K562 (cell line): ENCODE data around the gene TCF7. TPM values are rescaled to one million over a fixed set of nuclear protein-coding genes. Genes with fewer than 3 reads are reported as not detected.

Experiments used
- ATF7 ChIP-seq: fragments of 450-650 bp; IDR thresholded peaks from 2 replicates; pipeline ENCODE4 v1.7.1; 2014; ENCODE audit warnings: mild to moderate bottlenecking, moderate library complexity
- CBX8 ChIP-seq: fragments of 200-600 bp; sonication (generic); IDR thresholded peaks from 2 replicates; pipeline ENCODE4 v1.6.1; 2012; ENCODE audit warnings: borderline replicate concordance, mixed run types, low read depth, mild to moderate bottlenecking, moderate library complexity, mixed read lengths, low read length, control low read depth, inconsistent platforms; ENCODE audit not compliant: poor library complexity, severe bottlenecking; ENCODE audit errors: extremely low read depth
- CCAR2 ChIP-seq: fragments of 200-400 bp; formaldehyde crosslinking; IDR thresholded peaks from 2 replicates; pipeline ENCODE4 v1.6.1; 2017; ENCODE audit warnings: mild to moderate bottlenecking, low read depth, low read length
- ETV6 ChIP-seq, 3 experiments: fragments of 150-350 bp in 1 of 3; sonication (generic) in 1 of 3; formaldehyde crosslinking in 1 of 3; IDR thresholded peaks; 2 replicates each; pipeline versions ENCODE4 v1.6.1 to v1.8.0; 2014 to 2022; ENCODE audit warnings: borderline replicate concordance in 2 of 3, low read depth in 2 of 3, antibody characterized with exemption in 1 of 3, low read length in 1 of 3, mild to moderate bottlenecking in 1 of 3, missing genetic modification reagents in 1 of 3
- HLTF ChIP-seq: fragments of 450-650 bp; IDR thresholded peaks from 2 replicates; pipeline ENCODE4 v1.6.1; 2016
- HNRNPUL1 ChIP-seq: fragments of 200-400 bp; formaldehyde crosslinking; IDR thresholded peaks from 2 replicates; pipeline ENCODE4 v1.6.1; 2017; ENCODE audit warnings: low read length
- MAFF ChIP-seq: IDR thresholded peaks from 2 replicates; pipeline ENCODE4 v1.6.1; 2012; ENCODE audit warnings: low read length, improper control_type of control experiment
- MAZ ChIP-seq, 2 experiments: fragments of 450-650 bp in 1 of 2; sonication (generic) in 1 of 2; formaldehyde crosslinking; IDR thresholded peaks in 1 of 2; conservative IDR thresholded peaks in 1 of 2; 2 replicates each; pipeline versions ENCODE4 v1.4.0 to v1.5.0; 2020; ENCODE audit warnings: mild to moderate bottlenecking in 1 of 2, missing genetic modification reagents in 1 of 2
- MEIS2 ChIP-seq: fragments of 450-650 bp; IDR thresholded peaks from 2 replicates; pipeline ENCODE4 v1.6.1; 2014; ENCODE audit warnings: mild to moderate bottlenecking; ENCODE audit not compliant: partially characterized antibody
- NBN ChIP-seq: fragments of 450-650 bp; IDR thresholded peaks from 2 replicates; pipeline ENCODE4 v1.6.1; 2016; ENCODE audit warnings: low read depth, mild to moderate bottlenecking
- NFE2 ChIP-seq: IDR thresholded peaks from 2 replicates; pipeline ENCODE4 v1.6.1; 2014; ENCODE audit warnings: antibody characterized with exemption, low read depth
- POLR2G ChIP-seq: fragments of 200-400 bp; formaldehyde crosslinking; IDR thresholded peaks from 2 replicates; pipeline ENCODE4 v1.6.1; 2017; ENCODE audit warnings: low read depth, mild to moderate bottlenecking, antibody characterized with exemption, low read length, moderate library complexity
- RBFOX2 ChIP-seq: fragments of 200-400 bp; formaldehyde crosslinking; IDR thresholded peaks from 2 replicates; pipeline ENCODE4 v1.6.1; 2017; ENCODE audit warnings: low read depth, mild to moderate bottlenecking, low read length, moderate library complexity
- RBM14 ChIP-seq: fragments of 200-400 bp; formaldehyde crosslinking; IDR thresholded peaks from 2 replicates; pipeline ENCODE4 v1.6.1; 2018; ENCODE audit warnings: low read depth, mild to moderate bottlenecking, low read length, moderate library complexity, borderline replicate concordance; ENCODE audit not compliant: insufficient read depth
- STAT5A ChIP-seq: IDR thresholded peaks from 2 replicates; pipeline ENCODE4 v1.6.1; 2012; ENCODE audit warnings: low read length, inconsistent platforms, borderline replicate concordance
- ZBED1 ChIP-seq: IDR thresholded peaks from 2 replicates; pipeline ENCODE4 v1.6.1; 2014
- ZNF354B ChIP-seq: fragments of 250-450 bp; sonication (Bioruptor Pico); IDR thresholded peaks from 2 replicates; pipeline ENCODE4 v1.4.0; 2020
- ZNF551 ChIP-seq: fragments of 250-450 bp; sonication (Bioruptor Pico); IDR thresholded peaks from 2 replicates; pipeline ENCODE4 v1.5.0; 2021; ENCODE audit warnings: mild to moderate bottlenecking, moderate library complexity
- ZNF583 ChIP-seq: fragments of 250-450 bp; sonication (Bioruptor Pico); IDR thresholded peaks from 2 replicates; pipeline ENCODE4 v1.4.0; 2020
- polyA plus RNA-seq, 8 experiments: library from polyadenylated mRNA; depleted of rRNA in 4 of 8; stranded (reverse) in 5 of 8; unstranded in 3 of 8; fragments of >200 nt; fragmentation: Nextera tagmentation in 2 of 8; fragmentation: Illumina TruSeq in 1 of 8; extraction: Ambion mirVana in 2 of 8; extraction: Trizol in 1 of 8; gene quantifications; 2 replicates each; pipeline versions ENCODE4 v1.2.1 to v1.2.3, GENCODE V29; 2011 to 2014; ENCODE audit warnings: inconsistent platforms in 1 of 8, missing spikeins in 1 of 8
- total RNA-seq, 7 experiments: library from RNA; depleted of rRNA in 6 of 7; stranded (reverse); fragments of >200 nt in 6 of 7; fragmentation: Illumina TruSeq in 2 of 7; extraction: Trizol in 2 of 7; gene quantifications; 2 replicates each; pipeline versions ENCODE4 v1.2.1 to v1.2.3, GENCODE V29; 2011 to 2021; ENCODE audit warnings: low replicate concordance in 1 of 7
- TF ChIP-seq, protein P1 (sequence below): IDR thresholded peaks from 2 replicates; pipeline ENCODE4 v1.6.1; 2016; ENCODE audit warnings: missing genetic modification characterization, missing compliant biosample characterization
- TF ChIP-seq, protein P2 (sequence below): IDR thresholded peaks from 2 replicates; pipeline ENCODE4 v1.6.1; 2012; ENCODE audit warnings: low read depth, low read length, improper control_type of control experiment, borderline replicate concordance
- TF ChIP-seq, protein P3 (sequence below): sonication (generic); formaldehyde crosslinking; IDR thresholded peaks from 2 replicates; pipeline ENCODE4 v1.8.1; 2023; ENCODE audit warnings: mild to moderate bottlenecking, missing genetic modification reagents

Gene TCF7
- total and polyA plus RNA-seq, 9 of the 15 experiments (the other 6 are each of a cell fraction or from before 2014, with no cell fraction given) = 1.6 to 14.9 (median 4.2) TPM

DNA sequence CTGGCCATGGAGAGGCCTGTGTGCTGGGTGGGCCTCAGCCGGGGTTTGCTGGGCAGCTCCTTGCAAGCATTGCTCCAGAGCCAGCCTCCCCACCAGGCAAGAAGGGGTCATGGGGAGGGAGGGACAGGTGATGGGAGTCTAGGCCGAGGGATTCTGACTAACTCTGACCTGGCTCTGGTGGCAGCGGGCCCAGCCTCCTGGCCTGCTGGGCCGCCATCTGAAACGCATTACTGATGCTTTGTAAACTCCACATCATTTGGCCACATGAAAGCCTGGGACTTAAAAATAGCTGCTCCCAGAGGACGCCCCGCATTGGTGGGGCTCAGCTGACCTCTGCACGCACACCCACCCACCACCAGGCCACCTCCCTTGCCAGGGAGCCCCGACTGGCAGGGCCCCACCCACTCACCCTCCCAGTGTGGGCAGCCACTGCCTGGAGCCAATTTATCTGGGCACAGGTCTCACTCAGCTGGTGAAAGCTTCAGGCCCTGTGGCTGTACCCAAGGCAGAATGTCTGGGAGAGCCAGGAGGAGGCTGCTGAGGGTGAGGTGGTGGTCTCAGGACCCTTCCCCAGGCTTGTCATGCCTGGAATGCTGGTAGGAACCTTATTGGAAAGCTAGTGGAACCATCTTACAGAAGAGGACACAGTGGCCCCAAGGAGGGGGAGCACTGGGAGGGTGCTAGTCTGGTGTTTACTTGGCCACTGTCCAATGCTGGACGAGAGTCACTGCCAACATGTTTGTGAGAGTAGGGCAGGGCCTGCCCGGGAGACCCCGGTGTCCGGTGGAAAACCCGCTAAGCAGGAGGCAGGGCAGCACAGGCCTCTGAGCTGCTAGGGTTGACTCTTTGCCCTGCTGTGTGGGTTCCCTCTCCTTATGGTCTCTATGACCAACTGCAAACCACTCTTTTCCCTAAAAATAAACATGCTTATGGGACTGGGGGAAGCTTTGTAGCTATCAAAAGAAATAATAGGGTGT, 10.8 kb downstream of the TCF7 start (continued):
- TF ChIP-seq RBFOX2 (0 out of 2 replicates have a peak, but pooled peaks have one; percentile 10), HNRNPUL1 (no peak), ZNF354B (CRISPR knock-in tag) (no peak), CBX8 (no peak), NBN (no peak), ZNF551 (CRISPR knock-in tag) (no peak), RBM14 (no peak), STAT5A (no peak), MEIS2 (no peak), ZBED1 (no peak), NFE2 (no peak), ATF7 (no peak), MAZ (CRISPR knock-in tag; conservative IDR thresholded peaks at IDR 0.05 in 1 of 2, IDR thresholded peaks at IDR 0.05 in 1 of 2) (no peak), POLR2G (peak; percentile 22; the same call in 1 of the 2 replicates), MAFF (no peak), HLTF (no peak), ETV6 (IDR thresholded peaks at IDR 0.05; ENCODE audit: borderline replicate concordance in 1 of 2, low read depth in 2 of 2, low read length in 1 of 2) (no peak), ETV6 (CRISPR knock-in tag; IDR thresholded peaks at IDR 0.05; ENCODE audit: borderline replicate concordance) (no peak), ZNF583 (CRISPR knock-in tag) (no peak), CCAR2 (no peak)
- TF ChIP-seq, protein P1, sequence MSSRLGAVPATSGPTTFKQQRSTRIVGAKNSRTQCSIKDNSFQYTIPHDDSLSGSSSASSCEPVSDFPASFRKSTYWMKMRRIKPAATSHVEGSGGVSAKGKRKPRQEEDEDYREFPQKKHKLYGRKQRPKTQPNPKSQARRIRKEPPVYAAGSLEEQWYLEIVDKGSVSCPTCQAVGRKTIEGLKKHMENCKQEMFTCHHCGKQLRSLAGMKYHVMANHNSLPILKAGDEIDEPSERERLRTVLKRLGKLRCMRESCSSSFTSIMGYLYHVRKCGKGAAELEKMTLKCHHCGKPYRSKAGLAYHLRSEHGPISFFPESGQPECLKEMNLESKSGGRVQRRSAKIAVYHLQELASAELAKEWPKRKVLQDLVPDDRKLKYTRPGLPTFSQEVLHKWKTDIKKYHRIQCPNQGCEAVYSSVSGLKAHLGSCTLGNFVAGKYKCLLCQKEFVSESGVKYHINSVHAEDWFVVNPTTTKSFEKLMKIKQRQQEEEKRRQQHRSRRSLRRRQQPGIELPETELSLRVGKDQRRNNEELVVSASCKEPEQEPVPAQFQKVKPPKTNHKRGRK (tag) = no peak
- TF ChIP-seq, protein P2, sequence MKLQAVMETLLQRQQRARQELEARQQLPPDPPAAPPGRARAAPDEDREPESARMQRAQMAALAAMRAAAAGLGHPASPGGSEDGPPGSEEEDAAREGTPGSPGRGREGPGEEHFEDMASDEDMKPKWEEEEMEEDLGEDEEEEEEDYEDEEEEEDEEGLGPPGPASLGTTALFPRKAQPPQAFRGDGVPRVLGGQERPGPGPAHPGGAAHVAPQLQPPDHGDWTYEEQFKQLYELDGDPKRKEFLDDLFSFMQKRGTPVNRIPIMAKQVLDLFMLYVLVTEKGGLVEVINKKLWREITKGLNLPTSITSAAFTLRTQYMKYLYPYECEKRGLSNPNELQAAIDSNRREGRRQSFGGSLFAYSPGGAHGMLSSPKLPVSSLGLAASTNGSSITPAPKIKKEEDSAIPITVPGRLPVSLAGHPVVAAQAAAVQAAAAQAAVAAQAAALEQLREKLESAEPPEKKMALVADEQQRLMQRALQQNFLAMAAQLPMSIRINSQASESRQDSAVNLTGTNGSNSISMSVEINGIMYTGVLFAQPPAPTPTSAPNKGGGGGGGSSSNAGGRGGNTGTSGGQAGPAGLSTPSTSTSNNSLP = no peak
- TF ChIP-seq, protein P3, sequence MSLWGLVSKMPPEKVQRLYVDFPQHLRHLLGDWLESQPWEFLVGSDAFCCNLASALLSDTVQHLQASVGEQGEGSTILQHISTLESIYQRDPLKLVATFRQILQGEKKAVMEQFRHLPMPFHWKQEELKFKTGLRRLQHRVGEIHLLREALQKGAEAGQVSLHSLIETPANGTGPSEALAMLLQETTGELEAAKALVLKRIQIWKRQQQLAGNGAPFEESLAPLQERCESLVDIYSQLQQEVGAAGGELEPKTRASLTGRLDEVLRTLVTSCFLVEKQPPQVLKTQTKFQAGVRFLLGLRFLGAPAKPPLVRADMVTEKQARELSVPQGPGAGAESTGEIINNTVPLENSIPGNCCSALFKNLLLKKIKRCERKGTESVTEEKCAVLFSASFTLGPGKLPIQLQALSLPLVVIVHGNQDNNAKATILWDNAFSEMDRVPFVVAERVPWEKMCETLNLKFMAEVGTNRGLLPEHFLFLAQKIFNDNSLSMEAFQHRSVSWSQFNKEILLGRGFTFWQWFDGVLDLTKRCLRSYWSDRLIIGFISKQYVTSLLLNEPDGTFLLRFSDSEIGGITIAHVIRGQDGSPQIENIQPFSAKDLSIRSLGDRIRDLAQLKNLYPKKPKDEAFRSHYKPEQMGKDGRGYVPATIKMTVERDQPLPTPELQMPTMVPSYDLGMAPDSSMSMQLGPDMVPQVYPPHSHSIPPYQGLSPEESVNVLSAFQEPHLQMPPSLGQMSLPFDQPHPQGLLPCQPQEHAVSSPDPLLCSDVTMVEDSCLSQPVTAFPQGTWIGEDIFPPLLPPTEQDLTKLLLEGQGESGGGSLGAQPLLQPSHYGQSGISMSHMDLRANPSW (CRISPR knock-in tag) = no peak
